Endothelial cell (in vitro differentiated cells): ENCODE measurements around the gene PRMT1. TPM values are rescaled to one million over a fixed set of nuclear protein-coding genes. Genes with fewer than 3 reads are reported as not detected.
A peak's percentile ranks its signal among the peaks of the same experiment; 100 is the strongest.

Source experiments
- DNase-seq: peaks from one replicate; pipeline ENCODE4 v3.0.0; 2021; ENCODE audit warnings: low spot score
- H3K27ac Mint-ChIP-seq: one replicate; pipeline ENCODE4 v1.8.0; 2021; ENCODE audit warnings: mixed read lengths, inconsistent platforms; ENCODE audit not compliant: unreplicated experiment
- H3K27me3 Mint-ChIP-seq: one replicate; pipeline ENCODE4 v1.8.0; 2021; ENCODE audit warnings: mild to moderate bottlenecking, moderate library complexity, mixed read lengths, inconsistent platforms; ENCODE audit not compliant: unreplicated experiment
- H3K36me3 Mint-ChIP-seq: one replicate; pipeline ENCODE4 v1.8.0; 2021; ENCODE audit warnings: mild to moderate bottlenecking, low read depth, mixed read lengths, inconsistent platforms; ENCODE audit not compliant: unreplicated experiment
- H3K4me1 Mint-ChIP-seq: one replicate; pipeline ENCODE4 v1.8.0; 2021; ENCODE audit warnings: mild to moderate bottlenecking, mixed read lengths, inconsistent platforms; ENCODE audit not compliant: unreplicated experiment
- H3K4me3 Mint-ChIP-seq: one replicate; pipeline ENCODE4 v1.8.0; 2021; ENCODE audit warnings: mild to moderate bottlenecking, mixed read lengths, inconsistent platforms; ENCODE audit not compliant: unreplicated experiment
- H3K9me3 Mint-ChIP-seq: one replicate; pipeline ENCODE4 v1.8.0; 2021; ENCODE audit warnings: mixed read lengths, inconsistent platforms; ENCODE audit not compliant: unreplicated experiment
- CTCF ChIP-seq: fragments of 200-600 bp; sonication (generic); IDR thresholded peaks from one replicate; pipeline ENCODE4 v1.5.0; 2021; ENCODE audit warnings: antibody characterized with exemption; ENCODE audit not compliant: unreplicated experiment
- total RNA-seq: library from RNA; stranded (reverse); fragmentation: NEBNext Ultra II Directional; extraction: Animal tissue kit (Norgen Biotek cat#: 25700); gene quantifications from one replicate; pipeline ENCODE4 v1.2.1, GENCODE V29; 2021; ENCODE audit not compliant: unreplicated experiment

PRMT1 gene
- total RNA-seq, 1 donor from 2014 or later = 175 TPM

GRCh38 chr19:49700563-49700962 is 23.5 kb downstream of the PRMT1 start:
- H3K4me3 Mint-ChIP-seq = no peak overlapping the region
- TF ChIP-seq CTCF = no peak
- H3K27ac Mint-ChIP-seq = no peak overlapping the region
- H3K27me3 Mint-ChIP-seq = no peaks in the 10 kb centered on the region
- H3K36me3 Mint-ChIP-seq = peaks cover 15% of the 10 kb centered on the region
- DNase-seq = no peak
- H3K9me3 Mint-ChIP-seq = no peaks in the 10 kb centered on the region
- H3K4me1 Mint-ChIP-seq = peaks cover 6% of the 10 kb centered on the region

GRCh38 chr19:49701271-49701786 is 24.3 kb downstream of the PRMT1 start:
- Mint-ChIP-seq H3K36me3 (peaks cover 15% of the 10 kb centered on the region), H3K4me1 (peaks cover 6% of the 10 kb centered on the region), H3K4me3 (no peak overlapping the region), H3K9me3 (no peaks in the 10 kb centered on the region), H3K27ac (no peak overlapping the region), H3K27me3 (no peaks in the 10 kb centered on the region)
- DNase-seq = no peak
- TF ChIP-seq CTCF = no peak

GRCh38 chr19:49704888-49705642 is 28.0 kb downstream of the PRMT1 start:
- no peak overlapping the region for H3K27ac Mint-ChIP-seq
- peaks cover 2% of the 10 kb centered on the region for H3K27me3 Mint-ChIP-seq
- no peaks in the 10 kb centered on the region for H3K9me3 Mint-ChIP-seq
- no peak overlapping the region for H3K4me3 Mint-ChIP-seq
- no peak for TF ChIP-seq CTCF
- peaks cover 6% of the 10 kb centered on the region for H3K4me1 Mint-ChIP-seq
- H3K36me3 Mint-ChIP-seq = peaks cover 17% of the 10 kb centered on the region
- no peak for DNase-seq

- peaks cover 3% of the 10 kb centered on the region for H3K27me3 Mint-ChIP-seq
- no peaks in the 10 kb centered on the region for H3K9me3 Mint-ChIP-seq
- H3K4me3 Mint-ChIP-seq = no peak overlapping the region
- TF ChIP-seq CTCF = no peak
- no peak overlapping the region for H3K27ac Mint-ChIP-seq
- peaks cover 6% of the 10 kb centered on the region for H3K4me1 Mint-ChIP-seq
- peaks cover 21% of the 10 kb centered on the region for H3K36me3 Mint-ChIP-seq
- DNase-seq = no peak
Observed at GRCh38 chr19:49705919-49706318, 28.8 kb downstream of the PRMT1 start.

- no peak overlapping the region for H3K27ac Mint-ChIP-seq
Observed at GRCh38 chr19:49710372-49710951, 33.4 kb downstream of the PRMT1 start.

More at GRCh38 chr19:49710372-49710951, 33.4 kb downstream of the PRMT1 start:
- no peaks in the 10 kb centered on the region for H3K9me3 Mint-ChIP-seq
- H3K36me3 Mint-ChIP-seq = peaks cover 28% of the 10 kb centered on the region
- no peak for TF ChIP-seq CTCF
- H3K4me3 Mint-ChIP-seq = peak overlapping the region; percentile 57
- no peak for DNase-seq
- H3K4me1 Mint-ChIP-seq = peaks cover 3% of the 10 kb centered on the region
- H3K27me3 Mint-ChIP-seq = peaks cover 13% of the 10 kb centered on the region
